Stimulated activated naive CD4-positive, alpha-beta T cell treated with Interleukin-2 at 50 U/mL for 16 hours (primary cell): Measurements from ENCODE around the gene TNFRSF6B.

ENCODE experiments used
- DNase-seq: peaks from one replicate; lab custom pipeline; 2025; lab: John Stamatoyannopoulos, UW

The TNFRSF6B gene

GRCh38 chr20:63697868-63698545, 1.6 kb downstream of the TNFRSF6B start:
- DNase-seq, result no peak

- DNase-seq, result peak; percentile 55
Observed at GRCh38 chr20:63698739-63699465, 2.5 kb downstream of the TNFRSF6B start.

DNA sequence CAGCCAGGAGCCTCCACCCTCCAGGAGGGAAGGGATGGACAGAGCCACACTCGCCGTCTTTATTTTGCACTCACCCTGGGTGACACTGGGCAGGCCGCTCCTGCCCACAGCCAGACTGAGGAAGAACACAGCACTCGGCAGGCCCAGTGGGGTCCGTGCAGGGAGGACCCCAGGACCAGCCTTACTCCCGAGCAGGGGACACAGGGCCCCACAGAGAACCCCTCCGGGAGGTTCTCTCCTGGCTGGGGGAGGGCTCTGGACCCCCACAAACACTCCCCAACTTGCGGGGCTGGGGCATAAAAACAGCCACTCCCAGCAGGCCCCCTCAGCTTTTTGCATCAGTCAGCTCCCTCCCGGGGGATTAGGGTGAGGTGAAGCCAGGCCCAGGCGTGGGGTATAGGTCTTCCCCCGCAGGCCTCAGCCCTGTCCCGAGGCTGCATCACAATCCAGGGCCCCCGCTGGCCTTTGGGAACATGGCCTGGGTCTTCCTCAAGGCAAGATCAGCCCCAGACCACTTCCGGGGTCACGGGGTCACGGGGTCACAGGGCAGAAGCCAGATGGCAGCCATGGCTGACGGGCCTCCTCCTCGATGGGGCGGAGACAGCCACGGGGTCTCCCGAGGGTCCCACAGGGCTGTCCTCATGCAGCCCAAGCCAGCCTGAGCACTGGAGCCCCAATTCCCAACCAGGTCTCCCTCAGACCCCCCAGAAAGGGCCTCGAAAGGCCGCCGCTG, 3.2 kb downstream of the TNFRSF6B start:
- no peak for DNase-seq

- no peak for DNase-seq
Observed at GRCh38 chr20:63700199-63701050, 4.0 kb downstream of the TNFRSF6B start.

GRCh38 chr20:63701051-63701328, 4.5 kb downstream of the TNFRSF6B start:
- DNase-seq, result no peak

GRCh38 chr20:63701329-63702035, 5.0 kb downstream of the TNFRSF6B start:
- no peak for DNase-seq

GRCh38 chr20:63702036-63702665, 5.7 kb downstream of the TNFRSF6B start:
- DNase-seq, result no peak

DNA sequence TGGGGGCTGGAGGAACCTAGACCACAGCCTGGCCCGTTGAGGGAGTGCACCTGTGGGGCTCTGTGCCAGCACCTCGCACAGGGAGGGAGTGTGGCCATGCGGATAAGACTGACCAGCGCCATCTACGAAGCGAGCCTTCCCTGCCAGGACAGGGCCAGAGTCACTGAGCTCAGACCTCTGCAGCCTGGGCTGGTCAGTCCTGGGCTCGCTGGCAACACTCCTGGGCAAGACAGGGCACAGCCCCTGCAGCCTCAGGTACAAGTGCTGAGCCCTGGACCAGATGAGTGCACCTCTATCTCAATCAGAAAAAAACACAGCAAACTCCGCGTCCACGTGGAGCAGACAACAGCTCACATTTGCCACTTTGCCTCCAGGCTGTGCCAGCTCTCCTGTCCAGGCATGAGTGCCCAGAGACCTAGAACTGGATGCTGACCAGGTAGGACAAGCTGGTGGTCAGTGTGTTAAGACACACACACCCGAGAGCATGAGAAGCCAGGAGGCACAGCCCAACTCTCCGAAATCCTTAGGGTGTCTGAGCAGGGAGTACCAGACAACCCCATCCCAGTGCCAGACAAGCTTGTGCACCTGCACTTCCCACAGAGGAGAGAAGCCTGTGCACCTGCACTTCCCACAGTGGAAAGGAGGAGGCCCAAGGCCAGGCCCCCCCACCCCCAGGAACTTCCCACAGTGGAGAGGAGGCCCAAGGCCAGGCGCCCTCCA, 6.5 kb downstream of the TNFRSF6B start:
- no peak for DNase-seq

DNA sequence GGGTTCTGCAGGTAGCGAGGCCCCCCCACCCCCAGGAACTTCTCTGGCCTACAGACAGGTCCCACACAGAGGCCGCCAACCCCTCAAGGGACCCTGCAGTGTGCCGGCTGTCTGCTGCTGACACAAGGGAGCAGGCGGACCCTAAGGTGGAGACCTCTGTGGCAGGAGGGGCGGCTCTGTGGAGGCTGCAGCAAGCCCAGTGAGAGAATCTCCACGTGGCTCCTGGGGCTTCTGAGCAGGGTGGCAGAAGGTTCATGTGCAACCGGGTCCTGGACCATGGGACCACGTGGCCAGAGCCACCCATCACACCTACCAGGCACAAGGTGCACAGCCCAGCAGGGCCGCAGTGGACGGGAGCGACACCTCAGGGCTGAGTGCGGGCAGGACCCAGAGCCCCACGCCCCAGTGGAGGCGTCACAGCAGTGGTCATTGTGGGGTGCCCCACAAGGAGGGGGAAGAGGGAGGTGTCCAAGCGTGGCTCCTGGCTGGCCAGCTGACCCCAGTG, 7.1 kb downstream of the TNFRSF6B start:
- DNase-seq, result no peak

- DNase-seq, result no peak
Observed at GRCh38 chr20:63703976-63704748, 7.7 kb downstream of the TNFRSF6B start.

DNA sequence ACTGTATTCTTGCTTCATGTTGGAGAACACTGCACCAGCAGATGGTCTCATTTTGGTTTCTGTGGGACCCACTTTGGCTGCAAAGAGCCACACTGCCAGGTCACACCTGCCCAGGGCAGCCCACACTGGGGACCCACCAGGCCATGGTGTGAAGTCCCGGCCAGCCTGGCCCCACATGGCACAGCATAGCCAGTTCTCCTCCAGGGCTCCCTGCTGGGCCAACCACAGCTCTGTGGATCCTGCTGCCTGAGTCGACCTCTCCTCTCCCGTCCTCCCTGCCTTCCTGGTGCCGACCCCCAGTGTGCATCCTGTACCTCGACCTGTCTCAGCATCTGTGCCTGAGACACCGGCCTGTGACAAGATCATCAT, 8.3 kb downstream of the TNFRSF6B start:
- DNase-seq, result no peak

DNA sequence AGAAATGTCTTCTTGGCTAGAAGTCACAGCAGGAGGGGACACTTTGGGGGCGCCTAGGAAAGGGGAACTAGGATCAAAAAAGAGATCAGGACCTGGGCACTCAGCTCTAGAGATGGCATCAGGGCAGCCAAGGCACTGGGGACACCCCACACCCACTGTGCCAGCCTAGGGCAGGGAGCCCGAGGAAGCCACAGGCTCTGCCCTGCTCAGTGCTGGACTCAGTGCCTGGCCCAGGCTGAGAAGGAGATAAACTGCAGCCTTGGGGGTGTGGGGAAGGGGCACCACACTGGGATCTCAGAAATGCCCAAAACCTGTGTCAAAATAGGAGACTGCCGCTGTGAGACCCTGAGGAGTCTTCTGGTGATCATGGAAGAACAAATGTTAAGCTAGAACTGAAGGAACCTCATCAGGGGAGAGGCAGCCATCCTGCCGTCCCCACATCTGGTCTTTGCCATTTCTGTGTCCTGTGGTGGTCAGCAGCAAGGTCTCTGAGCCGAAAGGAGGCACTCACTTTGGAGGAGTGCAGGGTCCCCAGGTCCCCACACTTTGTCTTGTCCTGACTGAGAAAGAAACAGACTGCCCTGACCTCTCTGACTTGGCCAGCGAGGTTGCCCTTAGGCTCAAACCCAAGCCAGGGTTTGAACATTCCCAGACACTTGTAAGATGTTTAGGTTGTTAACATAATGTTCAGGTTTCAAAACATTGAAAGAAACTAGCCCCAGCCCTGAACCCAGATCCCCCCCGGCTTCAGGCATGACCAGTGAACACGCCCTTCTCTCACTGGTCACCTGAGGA, 9.0 kb downstream of the TNFRSF6B start:
- no peak for DNase-seq

- DNase-seq, result no peak
Observed at GRCh38 chr20:63706027-63706695, 9.7 kb downstream of the TNFRSF6B start.

DNA sequence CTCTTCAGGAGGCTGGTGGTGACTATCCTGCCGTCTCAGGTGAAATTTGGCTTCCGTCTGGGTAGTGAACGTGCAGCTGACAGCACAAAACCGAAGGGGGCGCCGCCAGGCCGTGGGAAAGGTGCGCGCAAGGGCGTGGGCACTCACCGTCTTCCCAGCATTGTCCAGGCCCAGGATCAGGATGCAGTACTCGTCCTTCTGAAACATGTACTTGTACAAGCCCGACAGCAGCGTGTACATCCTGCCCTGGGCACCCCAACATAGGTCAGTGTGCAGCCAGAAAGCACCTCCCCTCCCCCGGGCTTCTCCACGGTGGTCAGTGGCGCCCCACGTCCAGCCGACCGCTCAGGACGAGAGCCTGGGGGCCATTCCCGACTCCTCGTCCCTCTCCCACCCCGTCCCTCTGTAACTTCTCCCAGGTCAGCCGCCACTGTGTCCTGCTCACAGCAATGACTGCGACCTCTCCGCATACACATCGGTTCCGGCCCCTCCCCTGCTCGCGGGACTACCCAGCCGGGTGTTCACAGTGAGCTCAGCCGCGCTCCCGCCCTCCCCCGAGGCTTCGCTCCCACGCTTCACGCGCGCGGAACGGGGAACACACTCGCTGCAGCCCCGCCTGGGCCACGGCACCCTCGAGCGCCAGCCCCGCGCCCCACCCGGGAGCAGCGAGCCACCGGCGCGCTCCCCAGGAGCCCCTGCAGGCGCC, 10.6 kb downstream of the TNFRSF6B start:
- DNase-seq, result peak; percentile 63

- DNase-seq, result peak; percentile 86
Observed at GRCh38 chr20:63707558-63708300, 11.3 kb downstream of the TNFRSF6B start, which contains the start of the genes ARFRP1 and ZGPAT. ARFRP1 (minus strand) TSS chr20:63707976; CDS start chr20:63707091, 885 bp downstream. ZGPAT (plus strand) TSS chr20:63708039; CDS start chr20:63708581, 542 bp downstream.

DNA sequence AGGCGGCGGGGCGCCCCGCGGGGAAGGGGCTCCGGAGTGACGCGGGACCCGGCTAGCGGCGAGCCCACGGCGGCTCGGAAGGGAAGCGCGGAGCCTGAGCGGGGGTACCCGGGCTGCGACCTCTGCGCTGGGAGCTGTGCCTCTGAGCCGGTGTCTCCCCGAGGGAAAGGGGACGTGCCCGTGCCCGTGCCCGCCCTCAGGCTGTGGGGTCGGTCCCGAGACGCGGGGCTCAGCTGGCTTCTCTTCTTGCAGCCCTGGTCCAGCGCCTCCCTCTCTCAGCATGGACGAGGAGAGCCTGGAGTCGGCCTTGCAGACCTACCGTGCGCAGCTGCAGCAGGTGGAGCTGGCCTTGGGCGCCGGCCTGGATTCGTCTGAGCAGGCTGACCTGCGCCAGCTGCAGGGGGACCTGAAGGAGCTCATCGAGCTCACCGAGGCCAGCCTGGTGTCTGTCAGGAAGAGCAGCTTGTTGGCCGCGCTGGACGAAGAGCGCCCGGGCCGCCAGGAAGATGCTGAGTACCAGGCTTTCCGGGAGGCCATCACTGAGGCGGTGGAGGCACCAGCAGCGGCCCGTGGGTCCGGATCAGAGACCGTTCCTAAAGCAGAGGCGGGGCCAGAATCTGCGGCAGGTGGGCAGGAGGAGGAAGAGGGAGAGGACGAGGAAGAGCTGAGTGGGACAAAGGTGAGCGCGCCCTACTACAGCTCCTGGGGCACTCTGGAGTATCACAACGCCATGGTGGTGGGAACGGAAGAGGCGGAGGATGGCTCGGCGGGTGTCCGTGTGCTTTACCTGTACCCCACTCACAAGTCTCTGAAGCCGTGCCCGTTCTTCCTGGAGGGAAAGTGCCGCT, 12.1 kb downstream of the TNFRSF6B start:
- DNase-seq, result no peak
